Measurements from ENCODE around the gene DNM3.

DNM3 gene

DNA sequence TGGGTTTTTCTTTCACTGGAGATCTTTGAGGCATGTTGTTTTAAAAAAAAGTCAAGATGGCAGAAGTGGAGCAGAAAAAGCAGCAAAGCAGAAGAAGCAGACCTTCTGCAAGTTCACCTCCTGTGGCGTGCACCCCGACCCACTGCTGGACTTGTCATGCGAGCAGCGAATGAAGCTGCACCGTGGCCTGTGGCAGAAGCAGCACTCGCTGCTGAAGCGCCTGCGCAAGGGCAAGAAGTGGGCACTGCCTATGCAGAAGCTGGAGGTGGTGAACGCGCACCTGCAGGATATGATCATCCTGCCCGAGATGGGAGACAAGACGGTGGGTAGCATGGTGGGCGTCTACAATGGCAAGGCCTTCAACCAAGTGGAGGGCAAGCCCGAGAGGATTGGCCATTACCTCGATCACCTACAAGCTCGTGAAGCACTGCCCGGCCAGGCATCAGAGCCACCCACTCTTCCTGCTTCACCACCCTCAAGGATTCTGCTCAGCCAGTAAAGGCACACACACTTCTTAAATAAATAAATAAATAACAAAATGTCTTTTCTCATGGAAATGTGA is 37.8 kb upstream of the DNM3 start:
- DNase-seq (ENCODE audit: low read depth), result no peak
- no peak overlapping the region for H3K4me3 ChIP-seq (ENCODE audit: low read depth, low read length)
- TF ChIP-seq, protein P1, sequence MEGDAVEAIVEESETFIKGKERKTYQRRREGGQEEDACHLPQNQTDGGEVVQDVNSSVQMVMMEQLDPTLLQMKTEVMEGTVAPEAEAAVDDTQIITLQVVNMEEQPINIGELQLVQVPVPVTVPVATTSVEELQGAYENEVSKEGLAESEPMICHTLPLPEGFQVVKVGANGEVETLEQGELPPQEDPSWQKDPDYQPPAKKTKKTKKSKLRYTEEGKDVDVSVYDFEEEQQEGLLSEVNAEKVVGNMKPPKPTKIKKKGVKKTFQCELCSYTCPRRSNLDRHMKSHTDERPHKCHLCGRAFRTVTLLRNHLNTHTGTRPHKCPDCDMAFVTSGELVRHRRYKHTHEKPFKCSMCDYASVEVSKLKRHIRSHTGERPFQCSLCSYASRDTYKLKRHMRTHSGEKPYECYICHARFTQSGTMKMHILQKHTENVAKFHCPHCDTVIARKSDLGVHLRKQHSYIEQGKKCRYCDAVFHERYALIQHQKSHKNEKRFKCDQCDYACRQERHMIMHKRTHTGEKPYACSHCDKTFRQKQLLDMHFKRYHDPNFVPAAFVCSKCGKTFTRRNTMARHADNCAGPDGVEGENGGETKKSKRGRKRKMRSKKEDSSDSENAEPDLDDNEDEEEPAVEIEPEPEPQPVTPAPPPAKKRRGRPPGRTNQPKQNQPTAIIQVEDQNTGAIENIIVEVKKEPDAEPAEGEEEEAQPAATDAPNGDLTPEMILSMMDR (IDR thresholded peaks at IDR 0.05; ENCODE audit: low read depth, low read length, missing control alignments), result no peak

DNA sequence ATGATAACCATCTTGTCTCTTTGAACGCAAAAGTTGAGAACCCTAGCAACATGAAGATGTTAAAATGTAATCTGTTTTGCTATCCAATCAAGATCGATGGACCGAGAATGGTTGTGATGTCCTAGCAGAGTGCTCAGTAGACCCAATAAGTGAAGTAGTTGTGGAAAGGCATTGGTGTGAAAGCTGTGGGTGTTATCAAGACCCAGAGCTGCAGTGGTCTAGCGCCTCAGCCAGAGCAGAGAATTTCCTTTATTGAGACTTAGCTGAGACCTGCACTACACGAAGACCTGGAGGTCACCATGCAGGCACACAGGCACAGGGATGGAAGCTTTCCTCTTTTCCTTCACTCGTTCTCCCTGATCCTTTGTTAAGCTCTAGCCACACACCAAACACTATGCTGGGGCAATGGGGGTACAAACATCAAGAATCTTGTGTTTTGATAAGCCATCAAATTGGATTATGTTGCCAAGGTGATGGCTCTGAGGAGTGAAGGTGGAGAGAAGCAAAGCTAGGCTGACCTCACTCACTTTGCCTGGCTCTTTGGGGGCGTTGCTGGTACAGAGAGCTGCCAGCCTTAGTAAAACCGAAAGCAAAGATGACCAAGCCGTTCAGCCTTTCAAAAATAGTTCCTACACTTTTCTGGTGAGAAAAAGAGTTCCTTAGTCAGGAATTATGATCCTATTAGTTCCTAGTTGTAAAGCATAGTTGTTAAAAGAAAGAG is 35.7 kb upstream of the DNM3 start:
- DNase-seq (ENCODE audit: low read depth), result no peak
- TF ChIP-seq, protein P1 (IDR thresholded peaks at IDR 0.05; ENCODE audit: low read depth, low read length, missing control alignments), result no peak
- H3K4me3 ChIP-seq (ENCODE audit: low read depth, low read length), result no peak overlapping the region

DNA sequence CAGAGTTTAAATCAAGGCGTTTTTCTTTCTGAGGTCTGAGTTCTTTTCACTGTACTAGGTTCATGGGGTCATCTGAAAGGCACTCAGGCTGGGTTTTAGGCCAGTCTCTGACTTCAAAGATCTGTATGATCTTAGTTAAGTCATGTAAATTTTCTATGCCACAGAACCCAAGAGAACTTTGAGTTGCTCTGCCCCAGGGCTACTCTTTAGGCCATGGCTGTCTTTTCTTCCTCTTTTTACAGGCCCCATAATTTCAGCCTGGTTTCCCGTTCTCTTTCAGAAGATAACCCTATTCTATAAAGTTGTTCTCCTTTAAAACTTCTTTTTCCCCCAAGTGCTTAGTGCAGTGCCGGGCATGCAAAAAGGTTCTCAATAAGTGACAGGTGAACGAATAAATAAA is 33.7 kb upstream of the DNM3 start:
- DNase-seq (ENCODE audit: low read depth), result no peak
- TF ChIP-seq, protein P1 (IDR thresholded peaks at IDR 0.05; ENCODE audit: low read depth, low read length, missing control alignments), result no peak
- no peak overlapping the region for H3K4me3 ChIP-seq (ENCODE audit: low read depth, low read length)

DNA sequence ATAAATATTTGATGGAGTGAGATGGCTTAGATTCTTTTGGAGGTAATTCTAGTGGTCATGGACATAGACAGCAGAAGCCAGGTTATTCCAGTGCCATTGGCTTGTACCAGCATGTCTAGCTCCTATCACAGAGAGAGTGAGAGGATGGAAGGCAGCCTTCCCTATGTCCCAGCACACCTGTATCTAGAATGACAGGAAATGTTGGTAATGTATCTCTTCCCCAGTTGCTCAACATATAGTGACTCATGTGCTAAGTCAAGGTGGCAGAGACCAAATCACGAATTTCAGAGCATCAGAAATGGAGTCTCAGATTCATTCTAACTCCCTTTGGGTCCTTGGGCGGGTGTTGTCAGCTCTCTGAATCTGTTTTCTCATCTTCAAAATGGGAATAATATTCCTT is 31.5 kb upstream of the DNM3 start:
- no peak overlapping the region for H3K4me3 ChIP-seq (ENCODE audit: low read depth, low read length)
- TF ChIP-seq, protein P1 (IDR thresholded peaks at IDR 0.05; ENCODE audit: low read depth, low read length, missing control alignments), result no peak
- DNase-seq (ENCODE audit: low read depth), result no peak

DNA sequence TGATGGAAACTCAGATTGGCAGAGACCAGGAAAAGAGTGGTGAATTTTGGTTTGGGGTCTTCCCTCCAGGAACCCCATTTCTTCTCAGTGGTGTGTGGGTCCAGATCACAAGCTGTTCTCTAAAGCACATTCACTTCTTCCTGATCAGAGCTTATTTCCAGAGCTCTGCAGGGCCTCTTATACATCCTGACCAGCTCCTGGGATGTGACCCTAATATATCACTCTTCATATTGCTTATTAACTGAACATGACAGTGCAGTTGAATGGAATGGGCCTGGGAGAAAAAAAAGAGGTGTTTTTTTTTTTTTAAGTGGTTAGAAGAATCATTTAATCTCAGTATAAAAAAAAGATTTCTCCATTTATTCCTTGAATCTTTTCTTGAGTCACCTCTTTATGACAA is 29.6 kb upstream of the DNM3 start:
- TF ChIP-seq, protein P1 (IDR thresholded peaks at IDR 0.05; ENCODE audit: low read depth, low read length, missing control alignments), result no peak
- DNase-seq (ENCODE audit: low read depth), result no peak
- no peak overlapping the region for H3K4me3 ChIP-seq (ENCODE audit: low read depth, low read length)

DNA sequence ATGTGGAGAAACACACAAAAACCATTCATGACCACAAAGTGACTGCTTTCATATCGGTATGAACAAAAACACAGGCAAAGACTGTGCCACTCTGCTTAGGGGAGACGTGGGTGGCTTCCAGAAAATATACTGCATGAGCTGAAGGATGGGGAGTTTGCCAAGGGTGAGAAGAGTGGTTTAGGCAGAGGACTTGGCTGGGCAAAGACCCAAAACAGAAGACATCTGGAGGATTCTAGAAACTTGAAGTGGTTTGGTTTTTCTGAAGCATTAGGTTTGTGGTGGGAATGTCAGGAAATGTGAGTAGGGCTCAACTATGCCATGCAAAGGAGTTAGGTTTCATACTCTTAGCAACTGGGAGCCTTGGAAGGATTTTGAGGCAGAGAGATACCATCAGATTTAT is 26.6 kb upstream of the DNM3 start:
- H3K4me3 ChIP-seq (ENCODE audit: low read depth, low read length), result no peak overlapping the region
- TF ChIP-seq, protein P1 (IDR thresholded peaks at IDR 0.05; ENCODE audit: low read depth, low read length, missing control alignments), result no peak
- DNase-seq (ENCODE audit: low read depth), result no peak
